ELR (cell line): Measurements from ENCODE around the gene CHD6.

Experiments
- DNase-seq: peaks from one replicate; pipeline ENCODE4 v3.0.0-alpha.2; 2015; ENCODE audit warnings: low read depth

The CHD6 gene

GRCh38 chr20:41622584-41622983 lies 4.4 kb upstream of the CHD6 start:
- no peak for DNase-seq

GRCh38 chr20:41621971-41622370 lies 3.8 kb upstream of the CHD6 start:
- no peak for DNase-seq

GRCh38 chr20:41621421-41621820 lies 3.2 kb upstream of the CHD6 start:
- no peak for DNase-seq

- peak; percentile 9 for DNase-seq
Observed at GRCh38 chr20:41619360-41620100, 1.4 kb upstream of the CHD6 start.

- DNase-seq = peak; percentile 26
Observed at GRCh38 chr20:41618807-41619311, 682 bp upstream of the CHD6 start.

GRCh38 chr20:41617059-41617901 lies 897 bp downstream of the CHD6 start:
- DNase-seq = peak; percentile 66

- no peak for DNase-seq
Observed at GRCh38 chr20:41616228-41616627, 1.9 kb downstream of the CHD6 start.

- DNase-seq = no peak
Observed at GRCh38 chr20:41615676-41616075, 2.5 kb downstream of the CHD6 start.

GRCh38 chr20:41615110-41615509 lies 3.1 kb downstream of the CHD6 start:
- no peak for DNase-seq

- no peak for DNase-seq
Observed at GRCh38 chr20:41613321-41613720, 4.9 kb downstream of the CHD6 start.

- DNase-seq = no peak
Observed at GRCh38 chr20:41609474-41609873, 8.7 kb downstream of the CHD6 start.

- no peak for DNase-seq
Observed at GRCh38 chr20:41608606-41609005, 9.6 kb downstream of the CHD6 start.

GRCh38 chr20:41607791-41608190 lies 10.4 kb downstream of the CHD6 start:
- no peak for DNase-seq

- DNase-seq = no peak
Observed at GRCh38 chr20:41604002-41604401, 14.2 kb downstream of the CHD6 start.

- no peak for DNase-seq
Observed at GRCh38 chr20:41601742-41602141, 16.4 kb downstream of the CHD6 start.

- no peak for DNase-seq
Observed at GRCh38 chr20:41600926-41601631, 17.1 kb downstream of the CHD6 start.

- DNase-seq = no peak
Observed at GRCh38 chr20:41599699-41600104, 18.5 kb downstream of the CHD6 start.

- no peak for DNase-seq
Observed at GRCh38 chr20:41598719-41599118, 19.5 kb downstream of the CHD6 start.

GRCh38 chr20:41594514-41595322 lies 23.5 kb downstream of the CHD6 start:
- no peak for DNase-seq

- no peak for DNase-seq
Observed at GRCh38 chr20:41592516-41593216, 25.5 kb downstream of the CHD6 start.

GRCh38 chr20:41587956-41588355 lies 30.2 kb downstream of the CHD6 start:
- peak; percentile 84 for DNase-seq
